ENCODE measurements around the gene DCTPP1. TPM values are rescaled to one million over a fixed set of nuclear protein-coding genes. Genes with fewer than 3 reads are reported as not detected.

Gene DCTPP1
- total RNA-seq, 1 experiment from 2014 or later, result 111 TPM

DNA sequence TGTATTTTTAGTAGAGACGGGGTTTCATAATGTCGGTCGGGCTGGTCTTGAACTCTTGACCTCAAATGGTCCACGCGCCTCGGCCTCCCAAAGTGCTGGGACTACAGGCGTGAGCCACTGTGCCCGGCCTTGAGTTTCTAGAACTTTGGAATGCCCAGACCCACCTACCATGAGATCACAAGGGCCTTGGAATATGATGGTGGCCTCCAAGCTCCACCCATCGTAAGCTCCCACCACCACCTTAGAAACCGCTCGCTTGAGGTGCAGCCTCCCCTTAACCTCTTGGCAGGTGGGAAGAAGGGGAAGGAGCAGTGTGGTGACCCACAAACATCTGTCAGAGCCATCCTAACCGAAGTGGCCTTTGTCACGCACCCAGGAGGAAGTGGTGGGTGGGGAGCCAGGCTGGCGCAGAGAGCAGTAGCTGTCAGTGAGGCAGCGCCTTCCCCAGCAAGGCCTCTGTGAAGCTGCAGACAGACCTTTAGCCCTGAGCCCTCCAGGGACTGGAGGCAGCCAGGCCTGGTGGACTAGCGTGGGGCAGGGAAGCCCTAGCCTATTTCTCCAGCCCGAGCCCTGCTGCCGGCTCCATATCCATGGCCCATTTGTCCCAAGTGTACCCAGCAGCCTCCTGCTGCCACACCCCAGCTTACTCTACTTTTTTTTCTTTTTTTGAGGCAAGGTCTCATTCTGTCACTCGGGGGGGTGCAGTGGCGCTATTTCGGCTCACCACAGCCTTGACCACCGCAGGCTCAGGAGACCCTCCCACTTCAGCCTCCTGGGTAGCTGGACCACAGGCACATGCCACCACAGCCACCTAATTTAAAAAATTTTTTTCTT lies 28.9 kb upstream of the DCTPP1 start:
- no peaks in the 10 kb centered on the region for H3K9me3 ChIP-seq (ENCODE audit: low read depth, low read length, poor library complexity, severe bottlenecking)
- no TSS peak for BruUV-seq (replicated peaks)
- ChIA-PET POLR2A (ENCODE audit: low non-redundant PET) (no interaction called here), CTCF (no interaction called here)
- TF ChIP-seq, protein P1, sequence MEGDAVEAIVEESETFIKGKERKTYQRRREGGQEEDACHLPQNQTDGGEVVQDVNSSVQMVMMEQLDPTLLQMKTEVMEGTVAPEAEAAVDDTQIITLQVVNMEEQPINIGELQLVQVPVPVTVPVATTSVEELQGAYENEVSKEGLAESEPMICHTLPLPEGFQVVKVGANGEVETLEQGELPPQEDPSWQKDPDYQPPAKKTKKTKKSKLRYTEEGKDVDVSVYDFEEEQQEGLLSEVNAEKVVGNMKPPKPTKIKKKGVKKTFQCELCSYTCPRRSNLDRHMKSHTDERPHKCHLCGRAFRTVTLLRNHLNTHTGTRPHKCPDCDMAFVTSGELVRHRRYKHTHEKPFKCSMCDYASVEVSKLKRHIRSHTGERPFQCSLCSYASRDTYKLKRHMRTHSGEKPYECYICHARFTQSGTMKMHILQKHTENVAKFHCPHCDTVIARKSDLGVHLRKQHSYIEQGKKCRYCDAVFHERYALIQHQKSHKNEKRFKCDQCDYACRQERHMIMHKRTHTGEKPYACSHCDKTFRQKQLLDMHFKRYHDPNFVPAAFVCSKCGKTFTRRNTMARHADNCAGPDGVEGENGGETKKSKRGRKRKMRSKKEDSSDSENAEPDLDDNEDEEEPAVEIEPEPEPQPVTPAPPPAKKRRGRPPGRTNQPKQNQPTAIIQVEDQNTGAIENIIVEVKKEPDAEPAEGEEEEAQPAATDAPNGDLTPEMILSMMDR (conservative IDR thresholded peaks at IDR 0.05; ENCODE audit: low read depth, low read length), result no peak
- H3K36me3 ChIP-seq (ENCODE audit: insufficient read depth, low read length, poor library complexity, severe bottlenecking), result no peaks in the 10 kb centered on the region
- no peak overlapping the region for H3K4me3 ChIP-seq (ENCODE audit: low read depth, low read length, poor library complexity, severe bottlenecking)
- no peaks in the 10 kb centered on the region for H3K27me3 ChIP-seq (replicated peaks; ENCODE audit: insufficient read depth, low read depth, low read length, poor library complexity)
- no peaks in the 10 kb centered on the region for H3K4me1 ChIP-seq (ENCODE audit: insufficient read depth, low read length, poor library complexity, severe bottlenecking)
- DNase-seq (ENCODE audit: low spot score), result no peak
- H3K27ac ChIP-seq (ENCODE audit: low read depth, low read length, poor library complexity, severe bottlenecking), result no peak overlapping the region
- intact Hi-C loops (cut with micrococcal nuclease; ENCODE audit: unreplicated experiment), result no loop called here

DNA sequence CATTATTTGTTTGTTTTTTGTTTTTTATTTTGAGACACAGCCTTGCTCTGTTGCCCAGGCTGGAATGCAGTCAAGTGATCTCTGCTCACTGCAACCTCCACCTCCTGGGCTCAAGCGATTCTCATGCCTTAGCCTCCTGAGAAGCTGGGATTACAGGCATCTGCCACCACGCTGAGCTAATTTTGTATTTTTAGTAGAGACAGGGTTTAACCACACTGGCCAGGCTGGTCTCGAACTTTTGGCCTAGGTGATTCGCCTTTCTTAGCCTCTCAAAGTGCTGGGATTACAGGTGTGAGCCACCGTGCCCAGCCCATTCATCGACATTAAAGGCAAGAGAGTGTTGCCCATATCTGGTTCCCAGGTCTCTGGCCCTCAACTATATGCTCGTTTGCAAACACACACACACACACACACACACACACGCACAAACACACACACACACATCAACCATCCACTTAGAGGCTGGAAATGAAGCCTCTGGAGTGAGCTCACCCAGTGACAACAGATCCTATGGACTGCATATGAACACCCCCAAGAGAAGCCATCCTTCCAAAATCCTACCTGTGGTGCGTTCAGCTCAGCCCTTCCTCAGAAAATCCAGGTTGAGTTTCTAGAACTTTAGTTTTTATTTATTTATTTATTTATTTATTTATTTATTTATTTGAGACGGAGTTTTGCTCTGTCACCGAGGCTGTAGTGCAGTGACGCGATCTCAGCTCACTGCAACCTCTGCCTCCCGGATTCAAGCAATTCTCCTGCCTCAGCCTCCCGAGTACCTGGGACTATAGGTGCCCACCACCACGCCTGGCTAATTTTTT lies 28.1 kb upstream of the DCTPP1 start:
- no peak for DNase-seq (ENCODE audit: low spot score)
- CTCF ChIA-PET, result no interaction called here
- no peaks in the 10 kb centered on the region for H3K9me3 ChIP-seq (ENCODE audit: low read depth, low read length, poor library complexity, severe bottlenecking)
- POLR2A ChIA-PET (ENCODE audit: low non-redundant PET), result no interaction called here
- no peak overlapping the region for H3K27ac ChIP-seq (ENCODE audit: low read depth, low read length, poor library complexity, severe bottlenecking)
- no peaks in the 10 kb centered on the region for H3K4me1 ChIP-seq (ENCODE audit: insufficient read depth, low read length, poor library complexity, severe bottlenecking)
- TF ChIP-seq, protein P1 (conservative IDR thresholded peaks at IDR 0.05; ENCODE audit: low read depth, low read length), result no peak
- TF ChIP-seq EZH2 (IDR thresholded peaks at IDR 0.05; ENCODE audit: borderline replicate concordance, low read depth, low read length, poor library complexity, severe bottlenecking), result no peak
- no peaks in the 10 kb centered on the region for H3K36me3 ChIP-seq (ENCODE audit: insufficient read depth, low read length, poor library complexity, severe bottlenecking)
- H3K27me3 ChIP-seq (replicated peaks; ENCODE audit: insufficient read depth, low read depth, low read length, poor library complexity), result no peaks in the 10 kb centered on the region
- H3K4me3 ChIP-seq (ENCODE audit: low read depth, low read length, poor library complexity, severe bottlenecking), result no peak overlapping the region
- intact Hi-C loops (cut with micrococcal nuclease; ENCODE audit: unreplicated experiment), result no loop called here
- BruUV-seq (replicated peaks), result no TSS peak

DNA sequence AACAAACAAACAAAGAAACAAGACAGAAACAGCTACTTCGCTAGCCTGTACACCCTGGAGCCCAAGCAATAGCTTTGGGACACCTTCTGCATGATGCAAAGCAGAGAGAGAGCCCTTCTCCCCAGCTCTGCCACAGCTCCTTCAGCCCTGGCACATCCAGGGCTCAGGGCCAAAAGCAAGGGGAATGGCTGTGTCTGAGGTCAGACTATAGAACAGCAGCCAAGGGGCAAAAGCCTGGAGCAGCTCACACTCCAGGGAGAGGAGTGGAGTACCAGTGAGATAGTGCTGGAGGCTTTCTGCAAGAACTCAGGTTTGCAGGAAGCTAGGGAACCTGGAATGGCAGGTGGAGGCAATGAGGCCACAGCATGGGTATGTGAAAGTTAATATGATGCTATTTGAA lies 27.4 kb upstream of the DCTPP1 start:
- intact Hi-C loops (cut with micrococcal nuclease; ENCODE audit: unreplicated experiment), result no loop called here
- H3K4me1 ChIP-seq (ENCODE audit: insufficient read depth, low read length, poor library complexity, severe bottlenecking), result no peaks in the 10 kb centered on the region
- no peak overlapping the region for H3K4me3 ChIP-seq (ENCODE audit: low read depth, low read length, poor library complexity, severe bottlenecking)
- no peaks in the 10 kb centered on the region for H3K9me3 ChIP-seq (ENCODE audit: low read depth, low read length, poor library complexity, severe bottlenecking)
- CTCF ChIA-PET, result no interaction called here
- H3K36me3 ChIP-seq (ENCODE audit: insufficient read depth, low read length, poor library complexity, severe bottlenecking), result no peaks in the 10 kb centered on the region
- POLR2A ChIA-PET (ENCODE audit: low non-redundant PET), result no interaction called here
- no peak for DNase-seq (ENCODE audit: low spot score)
- H3K27ac ChIP-seq (ENCODE audit: low read depth, low read length, poor library complexity, severe bottlenecking), result no peak overlapping the region
- TF ChIP-seq, protein P1 (conservative IDR thresholded peaks at IDR 0.05; ENCODE audit: low read depth, low read length), result no peak
- TF ChIP-seq EZH2 (IDR thresholded peaks at IDR 0.05; ENCODE audit: borderline replicate concordance, low read depth, low read length, poor library complexity, severe bottlenecking), result no peak
- H3K27me3 ChIP-seq (replicated peaks; ENCODE audit: insufficient read depth, low read depth, low read length, poor library complexity), result no peaks in the 10 kb centered on the region
- no TSS peak for BruUV-seq (replicated peaks)
